Nephron (organoid): ENCODE measurements around the gene PHTF2.

Source experiments
- H3K27ac Mint-ChIP-seq, 3 experiments: 2 replicates each; pipeline ENCODE4 v1.8.0; 2020; ENCODE audit warnings: mixed read lengths in 3 of 3, mild to moderate bottlenecking in 2 of 3, moderate library complexity in 1 of 3
- H3K27me3 Mint-ChIP-seq: 2 replicates; pipeline ENCODE4 v1.8.0; 2021; ENCODE audit warnings: low read depth, mild to moderate bottlenecking, moderate library complexity, mixed read lengths
- H3K36me3 Mint-ChIP-seq: 2 replicates; pipeline ENCODE4 v1.8.0; 2020; ENCODE audit warnings: low read depth, mixed read lengths
- H3K4me1 Mint-ChIP-seq: 2 replicates; pipeline ENCODE4 v1.8.0; 2020; ENCODE audit warnings: mixed read lengths
- H3K4me3 Mint-ChIP-seq, 3 experiments: 2 replicates each; pipeline ENCODE4 v1.8.0; 2020; ENCODE audit warnings: mild to moderate bottlenecking in 3 of 3, mixed read lengths in 3 of 3, moderate library complexity in 2 of 3
- H3K9me3 Mint-ChIP-seq: 2 replicates; pipeline ENCODE4 v1.8.0; 2020; ENCODE audit warnings: mixed read lengths
- TF ChIP-seq, protein P1 (sequence below), 3 experiments: fragments of 200-600 bp; sonication (generic); IDR thresholded peaks; one replicate each; pipeline ENCODE4 v1.5.0; 2021; ENCODE audit warnings: antibody characterized with exemption in 3 of 3; ENCODE audit not compliant: unreplicated experiment in 3 of 3

Gene PHTF2

DNA sequence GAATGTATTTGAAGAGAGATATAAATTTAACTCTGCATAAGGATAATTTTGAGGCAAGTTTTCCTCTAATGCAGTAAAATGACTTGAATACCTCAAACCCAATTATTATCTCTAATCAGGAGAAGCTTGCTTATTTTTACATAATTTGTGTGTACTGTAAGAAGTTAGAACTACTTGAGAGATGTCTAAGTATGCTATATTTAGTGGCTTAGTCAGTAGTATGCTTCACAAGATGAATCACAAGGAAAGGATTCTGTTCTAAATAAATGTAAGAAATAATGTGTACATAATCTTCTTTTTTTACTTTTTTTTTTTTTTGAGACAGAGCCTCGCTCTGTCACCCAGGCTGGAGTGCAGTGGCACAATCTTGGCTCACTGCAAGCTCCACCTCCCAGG, 13.7 kb downstream of the PHTF2 start:
- TF ChIP-seq, protein P1, sequence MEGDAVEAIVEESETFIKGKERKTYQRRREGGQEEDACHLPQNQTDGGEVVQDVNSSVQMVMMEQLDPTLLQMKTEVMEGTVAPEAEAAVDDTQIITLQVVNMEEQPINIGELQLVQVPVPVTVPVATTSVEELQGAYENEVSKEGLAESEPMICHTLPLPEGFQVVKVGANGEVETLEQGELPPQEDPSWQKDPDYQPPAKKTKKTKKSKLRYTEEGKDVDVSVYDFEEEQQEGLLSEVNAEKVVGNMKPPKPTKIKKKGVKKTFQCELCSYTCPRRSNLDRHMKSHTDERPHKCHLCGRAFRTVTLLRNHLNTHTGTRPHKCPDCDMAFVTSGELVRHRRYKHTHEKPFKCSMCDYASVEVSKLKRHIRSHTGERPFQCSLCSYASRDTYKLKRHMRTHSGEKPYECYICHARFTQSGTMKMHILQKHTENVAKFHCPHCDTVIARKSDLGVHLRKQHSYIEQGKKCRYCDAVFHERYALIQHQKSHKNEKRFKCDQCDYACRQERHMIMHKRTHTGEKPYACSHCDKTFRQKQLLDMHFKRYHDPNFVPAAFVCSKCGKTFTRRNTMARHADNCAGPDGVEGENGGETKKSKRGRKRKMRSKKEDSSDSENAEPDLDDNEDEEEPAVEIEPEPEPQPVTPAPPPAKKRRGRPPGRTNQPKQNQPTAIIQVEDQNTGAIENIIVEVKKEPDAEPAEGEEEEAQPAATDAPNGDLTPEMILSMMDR (IDR thresholded peaks at IDR 0.05; ENCODE audit: unreplicated experiment in 3 of 3): no peak
- Mint-ChIP-seq H3K4me3 (no peak overlapping the region), H3K36me3 (peaks cover 52% of the 10 kb centered on the region), H3K27me3 (no peaks in the 10 kb centered on the region), H3K9me3 (peaks cover 40% of the 10 kb centered on the region), H3K4me1 (peaks cover 7% of the 10 kb centered on the region), H3K27ac (no peak overlapping the region)

- H3K9me3 Mint-ChIP-seq: peaks cover 39% of the 10 kb centered on the region
- H3K36me3 Mint-ChIP-seq: peaks cover 52% of the 10 kb centered on the region
- H3K27me3 Mint-ChIP-seq: no peaks in the 10 kb centered on the region
Measured at GRCh38 chr7:77813180-77813579, 14.6 kb downstream of the PHTF2 start.

GRCh38 chr7:77819021-77819420, 20.4 kb downstream of the PHTF2 start:
- peaks cover 88% of the 10 kb centered on the region for H3K36me3 Mint-ChIP-seq
- no peak overlapping the region for H3K4me3 Mint-ChIP-seq
- peaks cover 78% of the 10 kb centered on the region for H3K9me3 Mint-ChIP-seq
- no peak overlapping the region for H3K27ac Mint-ChIP-seq
- TF ChIP-seq, protein P1 (IDR thresholded peaks at IDR 0.05; ENCODE audit: unreplicated experiment in 3 of 3): no peak
- H3K4me1 Mint-ChIP-seq: no peaks in the 10 kb centered on the region
- H3K27me3 Mint-ChIP-seq: no peaks in the 10 kb centered on the region

More at GRCh38 chr7:77813180-77813579, 14.6 kb downstream of the PHTF2 start:
- H3K4me3 Mint-ChIP-seq: no peak overlapping the region
- no peak overlapping the region for H3K27ac Mint-ChIP-seq
- TF ChIP-seq, protein P1 (IDR thresholded peaks at IDR 0.05; ENCODE audit: unreplicated experiment in 3 of 3): no peak
- peaks cover 7% of the 10 kb centered on the region for H3K4me1 Mint-ChIP-seq

DNA sequence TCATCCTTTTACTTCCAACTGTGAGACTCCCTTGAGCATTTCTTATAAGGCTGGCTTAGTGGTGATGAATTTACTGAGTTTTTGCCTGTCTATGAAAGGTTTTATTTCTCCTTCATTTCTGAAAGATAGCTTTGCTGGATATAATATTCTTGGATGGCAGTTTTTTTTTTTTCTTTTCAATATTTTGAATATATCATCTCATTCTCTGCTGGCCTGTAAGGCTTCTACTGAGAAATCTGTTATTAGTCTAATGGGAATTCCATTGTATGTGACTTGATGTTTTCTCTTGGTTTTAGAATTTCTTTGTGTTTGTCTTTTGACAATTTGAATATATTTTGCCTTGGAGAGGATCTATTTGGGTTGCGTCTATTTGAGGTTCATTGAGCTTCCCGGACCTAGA, 22.4 kb downstream of the PHTF2 start:
- no peaks in the 10 kb centered on the region for H3K27me3 Mint-ChIP-seq
- H3K9me3 Mint-ChIP-seq: peaks cover 81% of the 10 kb centered on the region
- peaks cover 89% of the 10 kb centered on the region for H3K36me3 Mint-ChIP-seq
- H3K4me1 Mint-ChIP-seq: no peaks in the 10 kb centered on the region
- H3K27ac Mint-ChIP-seq: no peak overlapping the region
- TF ChIP-seq, protein P1 (IDR thresholded peaks at IDR 0.05; ENCODE audit: unreplicated experiment in 3 of 3): no peak
- H3K4me3 Mint-ChIP-seq: no peak overlapping the region

DNA sequence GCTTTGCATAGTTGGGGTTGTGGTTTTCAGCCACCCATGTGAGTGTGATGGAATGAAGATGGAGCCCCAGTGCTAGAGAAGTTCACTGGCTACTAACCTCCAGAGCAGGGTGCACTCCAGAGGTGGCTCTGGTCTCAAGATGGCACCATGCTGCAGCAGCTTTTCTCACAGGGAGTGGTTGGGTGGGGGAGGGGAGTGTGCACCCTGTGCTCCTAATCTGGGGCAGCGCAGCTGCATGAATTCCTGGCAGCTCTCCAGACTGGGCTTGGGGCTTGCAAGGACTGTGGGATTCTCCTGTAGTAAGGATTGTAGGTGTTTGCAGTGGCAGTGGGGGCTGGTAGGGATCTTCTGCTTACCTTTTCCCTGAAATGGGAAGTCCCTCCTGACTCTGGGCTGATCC, 23.7 kb downstream of the PHTF2 start:
- Mint-ChIP-seq H3K4me1 (no peaks in the 10 kb centered on the region), H3K4me3 (no peak overlapping the region), H3K36me3 (peaks cover 76% of the 10 kb centered on the region), H3K27ac (no peak overlapping the region), H3K9me3 (peaks cover 72% of the 10 kb centered on the region), H3K27me3 (no peaks in the 10 kb centered on the region)
- TF ChIP-seq, protein P1 (IDR thresholded peaks at IDR 0.05; ENCODE audit: unreplicated experiment in 3 of 3): no peak

- TF ChIP-seq, protein P1 (IDR thresholded peaks at IDR 0.05; ENCODE audit: unreplicated experiment in 3 of 3): no peak
- Mint-ChIP-seq H3K4me1 (no peaks in the 10 kb centered on the region), H3K27ac (no peak overlapping the region), H3K36me3 (peaks cover 61% of the 10 kb centered on the region), H3K9me3 (peaks cover 58% of the 10 kb centered on the region), H3K27me3 (no peaks in the 10 kb centered on the region), H3K4me3 (no peak overlapping the region)
Measured at GRCh38 chr7:77823787-77824186, 25.2 kb downstream of the PHTF2 start.
